ENCODE results near the gene CCSER1. TPM values are rescaled to one million over a fixed set of nuclear protein-coding genes. Genes with fewer than 3 reads are reported as not detected.
"Not testable (repeated sequence)": the region's sequence is repeated elsewhere in the genome, so short reads cannot be mapped to it uniquely, and the experiment has no call there.

CCSER1 gene
- total RNA-seq, 1 donor from 2014 or later, result not detected

DNA sequence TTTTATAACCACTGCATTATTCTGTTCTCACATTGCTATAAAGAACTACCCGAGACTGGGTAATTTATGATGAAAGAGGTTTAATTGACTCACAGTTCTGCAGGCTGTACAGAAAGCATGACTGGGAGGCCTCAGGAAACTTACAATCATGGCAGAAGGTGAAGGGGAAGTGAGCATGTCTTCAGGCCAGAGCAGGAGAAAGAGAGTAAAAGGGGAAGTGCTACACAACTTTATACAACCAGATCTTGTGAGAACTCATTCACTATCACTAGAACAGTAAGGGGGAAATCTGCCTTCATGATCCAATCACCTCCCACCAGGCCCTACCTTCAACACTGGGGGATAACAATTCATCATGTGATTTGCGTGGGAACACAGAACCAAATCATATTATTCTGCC, 1199.0 kb downstream of the CCSER1 start:
- intact Hi-C loops (cut with micrococcal nuclease), result not testable (repeated sequence)

- intact Hi-C loops (cut with micrococcal nuclease), result no loop called here
These were observed 1203.5 kb downstream of the CCSER1 start for GRCh38 chr4:91330555-91331137.

- intact Hi-C loops (cut with micrococcal nuclease), result no loop called here
These were observed 1213.6 kb downstream of the CCSER1 start for GRCh38 chr4:91340822-91341221.

GRCh38 chr4:91345632-91346031, 1218.4 kb downstream of the CCSER1 start:
- intact Hi-C loops (cut with micrococcal nuclease), result no loop called here

GRCh38 chr4:91356496-91356895, 1229.3 kb downstream of the CCSER1 start:
- intact Hi-C loops (cut with micrococcal nuclease), result not testable (repeated sequence)

GRCh38 chr4:91358016-91358415, 1230.8 kb downstream of the CCSER1 start:
- intact Hi-C loops (cut with micrococcal nuclease), result not testable (repeated sequence)

GRCh38 chr4:91358621-91359020, 1231.4 kb downstream of the CCSER1 start:
- intact Hi-C loops (cut with micrococcal nuclease), result not testable (repeated sequence)

DNA sequence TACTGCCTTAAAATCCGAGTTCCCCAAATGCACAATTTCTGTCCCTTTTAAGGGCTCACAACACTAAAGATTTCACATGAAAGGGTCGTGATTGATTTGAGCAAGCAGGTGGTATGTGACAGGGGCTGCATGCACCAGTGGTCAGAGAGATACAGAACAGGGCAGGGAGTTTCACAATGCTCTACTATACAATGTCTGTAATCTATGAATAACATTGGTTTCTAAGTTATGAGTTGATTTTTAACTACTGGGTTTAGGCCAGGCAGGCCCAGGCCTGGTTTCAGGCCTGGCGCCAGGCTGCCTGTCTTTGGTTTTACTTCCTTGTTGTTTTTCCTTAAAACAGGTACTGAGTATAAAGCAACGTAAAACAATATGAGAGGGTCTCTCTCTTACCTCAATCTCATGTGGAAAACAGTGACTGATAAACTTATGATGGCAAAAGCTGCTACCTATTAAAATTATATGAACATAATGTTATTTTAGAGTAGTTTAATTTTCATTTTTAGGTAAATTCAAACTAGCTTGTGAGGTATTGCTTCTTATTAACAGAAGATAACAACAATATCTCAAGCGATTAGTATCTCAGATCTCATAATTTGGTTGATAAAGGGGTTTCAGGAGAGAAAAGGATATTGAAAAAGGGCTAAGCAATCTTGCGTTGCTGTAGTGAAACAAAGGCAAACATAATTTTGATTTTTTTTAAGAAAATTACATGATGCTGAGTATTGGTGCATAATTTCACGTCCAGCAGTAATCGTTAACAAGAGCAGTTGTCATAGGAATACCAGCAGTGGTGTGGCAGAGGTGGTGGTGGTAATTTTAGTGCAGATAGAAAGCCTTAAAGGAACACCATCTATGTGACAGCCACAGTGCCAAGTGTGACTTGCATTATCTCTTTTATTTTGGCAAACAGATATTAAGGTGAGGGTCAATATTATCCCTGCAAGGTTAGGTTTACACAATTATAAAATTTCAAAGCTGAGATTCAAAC, 1232.1 kb downstream of the CCSER1 start:
- intact Hi-C loops (cut with micrococcal nuclease), result no loop called here

GRCh38 chr4:91362125-91362524, 1234.9 kb downstream of the CCSER1 start:
- intact Hi-C loops (cut with micrococcal nuclease), result no loop called here

GRCh38 chr4:91366554-91366953, 1239.4 kb downstream of the CCSER1 start:
- intact Hi-C loops (cut with micrococcal nuclease), result no loop called here

GRCh38 chr4:91369116-91369515, 1241.9 kb downstream of the CCSER1 start:
- intact Hi-C loops (cut with micrococcal nuclease), result no loop called here

DNA sequence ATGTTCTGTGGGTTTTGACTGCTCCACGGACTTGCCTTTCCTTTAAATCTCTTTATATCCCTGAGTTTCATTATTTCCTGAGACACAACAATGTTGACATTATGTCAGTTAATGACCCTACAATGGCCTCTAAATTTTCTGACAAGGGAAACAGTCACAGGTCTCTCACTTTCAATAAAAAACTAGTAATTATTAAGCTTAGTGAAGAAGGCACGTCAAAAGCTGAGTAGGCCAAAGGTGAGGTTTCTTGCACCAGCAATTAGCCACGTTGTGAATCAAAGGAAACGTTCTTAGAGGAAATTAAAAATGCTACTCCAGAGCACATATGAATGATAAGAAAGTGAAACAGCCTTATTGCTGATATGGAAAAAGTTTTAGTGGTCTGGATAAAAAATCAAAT, 1246.4 kb downstream of the CCSER1 start:
- intact Hi-C loops (cut with micrococcal nuclease), result no loop called here

DNA sequence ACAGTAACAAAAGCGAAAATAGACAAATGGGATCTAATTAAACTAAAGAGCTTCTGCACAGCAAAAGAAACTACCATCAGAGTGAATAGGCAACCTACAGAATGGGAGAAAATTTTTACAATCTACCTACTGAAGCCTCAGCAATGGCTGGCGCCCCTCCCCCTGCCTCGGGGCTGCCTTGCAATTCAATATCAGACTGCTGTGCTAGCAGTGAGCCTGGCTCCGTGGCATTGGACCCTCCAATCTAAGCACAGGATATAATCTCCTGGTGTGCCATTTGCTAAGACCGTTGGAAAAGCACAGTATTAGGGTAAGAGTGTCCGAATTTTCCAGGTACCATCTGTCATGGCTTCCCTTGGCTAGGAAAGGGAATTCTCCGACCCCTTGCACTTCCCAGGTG, 1278.2 kb downstream of the CCSER1 start:
- intact Hi-C loops (cut with micrococcal nuclease), result not testable (repeated sequence)

DNA sequence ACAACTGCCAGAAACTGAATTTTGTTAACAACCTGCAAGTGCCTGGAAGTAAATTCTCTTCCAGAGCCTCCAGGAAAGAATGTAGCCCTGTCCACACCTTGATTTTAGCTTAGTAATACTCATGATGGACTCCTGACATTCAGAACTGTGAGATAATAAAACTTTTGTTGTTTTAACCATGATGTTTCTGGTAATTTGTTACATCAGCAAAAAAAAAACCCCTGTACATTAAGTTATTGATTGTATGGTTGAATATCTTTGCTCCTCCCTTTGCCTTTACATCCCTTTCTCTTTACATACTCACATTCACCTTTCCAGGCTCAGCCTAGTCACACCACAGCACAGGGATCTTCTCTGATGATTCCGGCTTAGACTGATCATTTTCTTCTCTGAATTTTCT, 1294.8 kb downstream of the CCSER1 start:
- intact Hi-C loops (cut with micrococcal nuclease), result no loop called here

DNA sequence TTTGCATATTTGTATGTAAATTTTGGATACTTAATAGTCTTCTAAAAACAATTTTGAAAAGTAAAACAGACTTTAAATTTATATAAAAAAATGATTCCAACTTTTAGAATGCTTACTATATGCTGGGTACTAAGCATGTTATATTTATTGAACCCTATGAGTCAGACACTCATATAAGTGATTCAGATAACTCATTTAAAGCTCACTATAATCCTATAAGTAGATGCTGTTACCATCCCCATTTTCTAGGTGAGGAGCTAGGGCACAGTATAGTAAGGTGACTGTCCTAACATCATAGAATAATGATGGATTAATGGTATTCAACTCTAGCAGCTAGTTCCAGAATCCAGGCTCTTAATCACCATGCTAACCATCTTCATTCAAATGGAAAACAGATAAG, 1299.5 kb downstream of the CCSER1 start:
- intact Hi-C loops (cut with micrococcal nuclease), result no loop called here

- intact Hi-C loops (cut with micrococcal nuclease), result no loop called here
These were observed 1300.0 kb downstream of the CCSER1 start for GRCh38 chr4:91427171-91427570.

GRCh38 chr4:91434631-91435030, 1307.4 kb downstream of the CCSER1 start:
- intact Hi-C loops (cut with micrococcal nuclease), result no loop called here

DNA sequence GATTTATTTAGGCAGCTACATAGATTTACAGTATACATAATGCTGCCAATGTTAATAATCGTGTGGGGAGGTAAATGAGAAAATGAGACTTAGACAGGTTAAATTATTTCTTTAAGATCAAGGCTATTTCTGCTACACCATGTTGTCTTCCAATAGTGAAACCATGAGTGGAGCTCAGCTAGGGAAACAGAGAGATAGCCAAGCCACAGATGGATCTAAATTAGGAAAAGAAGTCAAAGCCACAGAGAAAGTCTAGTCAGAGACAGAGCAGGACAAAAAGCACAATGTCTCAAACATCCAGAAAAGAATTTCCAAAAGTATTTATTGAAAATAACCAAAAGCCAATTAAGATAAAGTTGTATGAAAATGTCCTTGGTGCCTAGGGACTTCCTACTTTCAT, 1309.4 kb downstream of the CCSER1 start:
- intact Hi-C loops (cut with micrococcal nuclease), result no loop called here

DNA sequence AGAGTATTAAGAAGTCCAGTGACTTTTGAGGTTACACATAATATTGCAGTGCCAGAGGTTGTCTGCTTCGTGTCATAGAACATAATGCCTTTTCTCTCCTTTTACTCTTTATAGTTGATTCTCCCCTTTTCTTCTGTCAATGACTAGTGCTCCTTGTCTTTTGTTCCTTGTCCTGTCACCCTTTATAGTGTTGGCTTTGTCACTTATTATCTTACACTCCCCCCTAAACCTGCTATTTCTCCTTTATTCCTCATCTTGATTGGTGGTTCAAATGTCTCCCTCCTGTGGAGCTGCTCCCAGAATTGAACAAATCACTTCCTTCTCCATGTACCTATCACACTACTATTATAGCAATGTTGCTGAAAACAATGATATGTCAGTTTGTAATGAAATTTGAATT, 1320.0 kb downstream of the CCSER1 start:
- intact Hi-C loops (cut with micrococcal nuclease), result no loop called here

DNA sequence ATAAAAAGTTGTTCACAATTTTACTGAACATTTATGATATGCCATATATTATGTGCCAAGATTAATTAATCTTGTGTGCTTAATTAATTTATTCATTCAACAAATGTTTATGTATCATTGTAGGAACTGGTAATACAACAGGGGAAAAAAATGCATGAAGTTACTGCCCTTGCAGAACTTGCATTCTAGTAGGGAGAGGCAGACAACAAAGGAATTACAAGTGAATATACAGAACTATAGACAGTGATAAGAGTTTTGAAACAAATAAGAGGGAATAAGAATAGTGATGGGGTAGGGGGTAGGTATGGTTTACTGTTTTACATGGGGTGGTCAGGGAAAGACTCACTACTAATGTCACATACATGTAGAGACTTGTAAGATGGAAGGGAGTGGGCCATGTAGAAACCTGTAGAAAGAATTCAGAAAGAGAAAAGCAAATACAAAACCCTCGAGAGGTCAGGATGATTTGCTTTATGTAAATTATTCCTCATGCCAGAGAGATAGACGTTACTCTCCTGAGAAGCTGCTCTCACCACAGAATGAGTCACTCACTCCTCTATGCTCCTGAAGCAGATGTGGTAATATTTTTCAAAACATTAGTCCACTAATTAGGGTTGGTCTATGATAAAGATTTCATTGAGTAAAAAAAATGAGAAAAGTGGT, 1321.6 kb downstream of the CCSER1 start:
- intact Hi-C loops (cut with micrococcal nuclease), result no loop called here

GRCh38 chr4:91454111-91454510, 1326.9 kb downstream of the CCSER1 start:
- intact Hi-C loops (cut with micrococcal nuclease), result no loop called here

- intact Hi-C loops (cut with micrococcal nuclease), result not testable (repeated sequence)
These were observed 1335.4 kb downstream of the CCSER1 start for GRCh38 chr4:91462566-91462965.

Data from T-helper 1 cell treated with Interleukin-12 subunit alpha and Interleukin-12 subunit beta and Interleukin-4 antibody, amounts not matched to agents 30 ng/mL and 1 ng/mL, for 36 hours (primary cell).